Endothelial cell (in vitro differentiated cells): Measurements from ENCODE around the gene CHMP4B. TPM values are rescaled to one million over a fixed set of nuclear protein-coding genes. Genes with fewer than 3 reads are reported as not detected.

Experiments
- DNase-seq: peaks from one replicate; pipeline ENCODE4 v3.0.0; 2021; ENCODE audit warnings: low spot score
- H3K27ac Mint-ChIP-seq: one replicate; pipeline ENCODE4 v1.8.0; 2021; ENCODE audit warnings: mixed read lengths, inconsistent platforms; ENCODE audit not compliant: unreplicated experiment
- H3K27me3 Mint-ChIP-seq: one replicate; pipeline ENCODE4 v1.8.0; 2021; ENCODE audit warnings: mild to moderate bottlenecking, moderate library complexity, mixed read lengths, inconsistent platforms; ENCODE audit not compliant: unreplicated experiment
- H3K36me3 Mint-ChIP-seq: one replicate; pipeline ENCODE4 v1.8.0; 2021; ENCODE audit warnings: mild to moderate bottlenecking, low read depth, mixed read lengths, inconsistent platforms; ENCODE audit not compliant: unreplicated experiment
- H3K4me1 Mint-ChIP-seq: one replicate; pipeline ENCODE4 v1.8.0; 2021; ENCODE audit warnings: mild to moderate bottlenecking, mixed read lengths, inconsistent platforms; ENCODE audit not compliant: unreplicated experiment
- H3K4me3 Mint-ChIP-seq: one replicate; pipeline ENCODE4 v1.8.0; 2021; ENCODE audit warnings: mild to moderate bottlenecking, mixed read lengths, inconsistent platforms; ENCODE audit not compliant: unreplicated experiment
- H3K9me3 Mint-ChIP-seq: one replicate; pipeline ENCODE4 v1.8.0; 2021; ENCODE audit warnings: mixed read lengths, inconsistent platforms; ENCODE audit not compliant: unreplicated experiment
- CTCF ChIP-seq: fragments of 200-600 bp; sonication (generic); IDR thresholded peaks from one replicate; pipeline ENCODE4 v1.5.0; 2021; ENCODE audit warnings: antibody characterized with exemption; ENCODE audit not compliant: unreplicated experiment
- total RNA-seq: library from RNA; stranded (reverse); fragmentation: NEBNext Ultra II Directional; extraction: Animal tissue kit (Norgen Biotek cat#: 25700); gene quantifications from one replicate; pipeline ENCODE4 v1.2.1, GENCODE V29; 2021; ENCODE audit not compliant: unreplicated experiment

CHMP4B gene
- total RNA-seq, 1 donor from 2014 or later, result 117 TPM

GRCh38 chr20:33846291-33846935, 35.3 kb downstream of the CHMP4B start:
- Mint-ChIP-seq H3K36me3 (peaks cover 17% of the 10 kb centered on the region), H3K27me3 (peaks cover 2% of the 10 kb centered on the region), H3K4me1 (peaks cover 54% of the 10 kb centered on the region), H3K9me3 (no peaks in the 10 kb centered on the region), H3K27ac (peak overlapping the region; percentile 62), H3K4me3 (peak overlapping the region; percentile 12)
- TF ChIP-seq CTCF, result no peak
- no peak for DNase-seq

GRCh38 chr20:33847006-33847405, 35.9 kb downstream of the CHMP4B start:
- Mint-ChIP-seq H3K4me1 (peaks cover 48% of the 10 kb centered on the region), H3K9me3 (no peaks in the 10 kb centered on the region), H3K27me3 (peaks cover 2% of the 10 kb centered on the region), H3K27ac (no peak overlapping the region), H3K36me3 (peaks cover 22% of the 10 kb centered on the region), H3K4me3 (no peak overlapping the region)
- no peak for TF ChIP-seq CTCF
- DNase-seq, result no peak

GRCh38 chr20:33848391-33848790, 37.2 kb downstream of the CHMP4B start:
- H3K27ac Mint-ChIP-seq, result no peak overlapping the region
- DNase-seq, result no peak
- H3K4me3 Mint-ChIP-seq, result no peak overlapping the region
- no peak for TF ChIP-seq CTCF
- H3K4me1 Mint-ChIP-seq, result peaks cover 34% of the 10 kb centered on the region
- H3K9me3 Mint-ChIP-seq, result no peaks in the 10 kb centered on the region
- peaks cover 2% of the 10 kb centered on the region for H3K27me3 Mint-ChIP-seq
- peaks cover 36% of the 10 kb centered on the region for H3K36me3 Mint-ChIP-seq

- Mint-ChIP-seq H3K27me3 (peaks cover 2% of the 10 kb centered on the region), H3K36me3 (peaks cover 51% of the 10 kb centered on the region)
Measured at GRCh38 chr20:33850159-33850558, 39.0 kb downstream of the CHMP4B start.

More at GRCh38 chr20:33850159-33850558, 39.0 kb downstream of the CHMP4B start:
- no peak for DNase-seq
- no peak for TF ChIP-seq CTCF
- no peaks in the 10 kb centered on the region for H3K9me3 Mint-ChIP-seq
- H3K4me1 Mint-ChIP-seq, result peaks cover 22% of the 10 kb centered on the region
- no peak overlapping the region for H3K4me3 Mint-ChIP-seq
- no peak overlapping the region for H3K27ac Mint-ChIP-seq
